EL (cell line): ENCODE data around the gene RPL10.

Source experiments
- DNase-seq: peaks from one replicate; pipeline ENCODE4 v3.0.0-alpha.2; 2016

RPL10 gene

GRCh38 chrX:154362085-154362742 lies 36.0 kb upstream of the RPL10 start:
- DNase-seq, result no peak

GRCh38 chrX:154363706-154364439 lies 34.3 kb upstream of the RPL10 start:
- DNase-seq, result no peak

DNA sequence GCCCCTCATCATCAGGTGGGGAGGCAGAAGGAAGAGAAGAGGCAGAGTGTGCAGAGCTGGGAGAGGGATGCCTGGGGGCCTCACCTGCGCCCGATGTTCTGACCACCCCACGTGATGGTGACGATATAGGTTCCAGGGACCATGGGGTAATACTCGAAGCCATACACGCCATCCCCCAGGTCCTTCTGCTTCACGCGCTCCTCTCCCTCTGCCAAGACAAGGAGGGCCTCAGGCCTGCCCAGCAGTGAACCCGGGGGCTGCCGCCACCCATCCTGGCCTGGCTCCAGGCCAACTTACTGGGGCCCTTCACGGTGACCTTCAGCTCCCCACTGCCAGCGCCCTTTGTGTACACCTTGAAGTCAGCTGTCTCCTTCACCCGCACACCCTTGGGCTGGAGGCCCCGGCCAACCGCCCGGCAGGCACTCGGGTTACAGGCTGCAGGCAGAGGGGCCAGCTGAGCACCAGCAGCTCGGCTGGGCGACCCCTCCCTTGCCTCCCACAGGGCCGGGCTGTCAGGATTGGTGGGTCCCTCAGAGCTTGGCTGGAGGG lies 33.1 kb upstream of the RPL10 start:
- no peak for DNase-seq

DNA sequence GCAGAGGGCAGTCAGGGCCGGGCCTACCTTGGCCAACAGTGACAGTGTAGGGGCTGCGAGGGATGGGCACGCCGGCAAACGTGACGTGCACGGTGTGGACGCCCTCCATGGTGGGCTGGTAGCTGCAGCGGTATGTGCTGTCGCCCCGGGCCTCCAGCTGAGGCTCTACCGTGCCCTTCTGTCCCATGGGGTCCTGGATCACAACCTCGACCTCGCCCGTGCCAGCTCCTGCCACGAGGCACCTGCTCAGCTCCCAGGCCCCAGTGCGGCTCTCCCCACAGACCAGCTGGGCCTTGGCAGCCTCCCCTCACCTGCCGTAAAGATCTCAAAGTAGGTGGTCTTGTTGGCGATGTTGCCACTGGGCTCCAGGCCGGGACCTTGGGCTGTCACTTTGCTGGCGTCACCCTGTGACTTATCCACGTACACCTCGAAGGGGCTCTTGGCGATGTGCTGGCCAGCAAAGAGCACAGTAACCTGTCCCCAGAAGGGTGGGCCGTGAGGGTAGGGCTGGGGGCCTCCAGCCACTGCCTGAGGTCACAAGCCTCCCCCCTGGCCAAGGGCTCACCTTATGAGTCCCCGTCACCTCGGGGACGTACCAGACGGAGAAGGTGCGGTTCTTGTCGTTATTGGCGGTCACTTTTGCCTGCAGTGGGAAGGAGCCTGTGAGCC lies 32.0 kb upstream of the RPL10 start:
- DNase-seq, result no peak

- no peak for DNase-seq
Measured at GRCh38 chrX:154366666-154367055, 31.5 kb upstream of the RPL10 start.

DNA sequence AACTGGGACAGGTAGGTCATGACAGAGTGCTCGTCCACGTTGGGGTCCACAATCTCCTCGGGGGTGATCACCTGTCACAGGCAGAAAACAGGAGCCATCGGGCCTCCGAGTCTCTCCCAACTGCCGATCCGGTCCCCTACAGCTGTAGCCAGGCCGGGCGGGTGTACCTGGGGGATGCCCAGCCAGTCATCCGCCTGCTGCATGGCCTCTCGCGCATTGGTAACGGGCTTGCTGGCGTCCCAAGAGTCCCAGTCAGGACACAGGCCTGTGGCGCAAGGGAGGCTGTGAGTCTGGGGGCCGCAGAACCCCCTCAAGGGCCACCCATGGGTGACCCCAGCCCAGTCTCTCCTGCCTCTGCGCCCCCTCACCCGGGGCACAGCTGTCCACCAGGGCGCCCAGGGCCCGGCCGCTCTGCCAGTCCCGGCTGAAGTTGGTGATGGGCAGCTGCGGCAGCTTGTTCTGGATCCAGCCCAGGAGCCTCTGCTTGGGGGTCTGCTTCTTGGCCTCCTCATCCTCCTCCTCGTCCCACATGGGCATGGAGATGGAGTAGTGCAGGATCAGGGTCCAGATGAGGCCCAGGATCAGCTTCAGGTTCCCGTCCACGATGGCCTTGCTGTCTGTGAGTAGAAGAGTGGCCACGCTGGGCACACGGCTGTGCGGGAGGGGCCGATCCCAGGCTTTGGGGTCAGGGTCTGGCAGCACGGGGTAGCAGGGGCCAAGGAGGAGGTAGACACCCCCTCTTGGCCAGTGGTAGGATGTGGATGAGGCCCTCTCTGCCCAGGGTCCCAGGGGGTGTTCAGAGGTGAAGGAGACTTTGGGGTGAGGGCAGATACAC lies 30.5 kb upstream of the RPL10 start:
- no peak for DNase-seq

DNA sequence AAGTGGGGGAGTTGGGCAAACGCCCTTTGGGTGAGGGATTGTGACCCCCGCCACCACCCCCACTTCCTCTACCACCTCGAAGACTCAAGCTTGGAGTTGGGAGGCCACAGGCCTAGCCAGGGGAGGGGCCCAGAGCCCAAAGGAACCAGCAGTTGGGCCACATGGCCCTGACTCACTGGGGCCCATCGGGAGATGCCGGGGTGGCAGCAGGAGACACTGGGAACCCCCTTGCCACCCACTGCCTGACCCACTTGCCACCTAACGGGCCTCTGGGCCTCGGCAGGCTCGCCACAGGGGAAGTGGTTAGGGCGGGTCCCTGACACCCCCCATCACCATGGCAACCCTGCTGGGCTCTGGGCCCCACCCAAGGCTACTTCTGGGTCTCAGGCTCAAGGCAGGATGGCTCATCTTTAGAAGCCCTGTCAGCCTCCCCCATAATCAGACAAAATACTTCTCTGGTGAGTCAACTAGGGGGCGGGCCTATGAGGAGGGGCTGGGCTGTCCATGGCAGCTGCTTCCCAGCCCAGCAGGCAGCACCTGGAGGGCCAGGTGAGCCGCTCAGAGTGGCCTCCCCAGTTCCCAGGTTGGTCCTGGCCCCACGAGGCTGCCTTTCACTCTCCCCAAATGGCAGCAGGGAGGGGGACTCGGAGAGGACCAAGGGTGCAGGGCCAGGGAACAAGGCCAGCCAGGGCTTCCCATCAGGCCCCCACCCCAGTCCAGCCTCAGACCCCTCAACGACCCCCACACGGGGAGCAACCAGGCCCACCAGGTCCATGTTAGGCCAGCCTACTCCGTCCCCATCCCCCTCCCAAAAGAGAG lies 29.3 kb upstream of the RPL10 start:
- DNase-seq, result peak; percentile 94

GRCh38 chrX:154369449-154370299 lies 28.5 kb upstream of the RPL10 start:
- DNase-seq, result peak; percentile 94

- no peak for DNase-seq
Measured at GRCh38 chrX:154370300-154371016, 27.7 kb upstream of the RPL10 start.

GRCh38 chrX:154371017-154371788 lies 27.0 kb upstream of the RPL10 start:
- DNase-seq, result peak; percentile 92

GRCh38 chrX:154371789-154372300 lies 26.3 kb upstream of the RPL10 start:
- DNase-seq, result no peak

GRCh38 chrX:154372612-154373022 lies 25.6 kb upstream of the RPL10 start:
- DNase-seq, result peak; percentile 68

DNA sequence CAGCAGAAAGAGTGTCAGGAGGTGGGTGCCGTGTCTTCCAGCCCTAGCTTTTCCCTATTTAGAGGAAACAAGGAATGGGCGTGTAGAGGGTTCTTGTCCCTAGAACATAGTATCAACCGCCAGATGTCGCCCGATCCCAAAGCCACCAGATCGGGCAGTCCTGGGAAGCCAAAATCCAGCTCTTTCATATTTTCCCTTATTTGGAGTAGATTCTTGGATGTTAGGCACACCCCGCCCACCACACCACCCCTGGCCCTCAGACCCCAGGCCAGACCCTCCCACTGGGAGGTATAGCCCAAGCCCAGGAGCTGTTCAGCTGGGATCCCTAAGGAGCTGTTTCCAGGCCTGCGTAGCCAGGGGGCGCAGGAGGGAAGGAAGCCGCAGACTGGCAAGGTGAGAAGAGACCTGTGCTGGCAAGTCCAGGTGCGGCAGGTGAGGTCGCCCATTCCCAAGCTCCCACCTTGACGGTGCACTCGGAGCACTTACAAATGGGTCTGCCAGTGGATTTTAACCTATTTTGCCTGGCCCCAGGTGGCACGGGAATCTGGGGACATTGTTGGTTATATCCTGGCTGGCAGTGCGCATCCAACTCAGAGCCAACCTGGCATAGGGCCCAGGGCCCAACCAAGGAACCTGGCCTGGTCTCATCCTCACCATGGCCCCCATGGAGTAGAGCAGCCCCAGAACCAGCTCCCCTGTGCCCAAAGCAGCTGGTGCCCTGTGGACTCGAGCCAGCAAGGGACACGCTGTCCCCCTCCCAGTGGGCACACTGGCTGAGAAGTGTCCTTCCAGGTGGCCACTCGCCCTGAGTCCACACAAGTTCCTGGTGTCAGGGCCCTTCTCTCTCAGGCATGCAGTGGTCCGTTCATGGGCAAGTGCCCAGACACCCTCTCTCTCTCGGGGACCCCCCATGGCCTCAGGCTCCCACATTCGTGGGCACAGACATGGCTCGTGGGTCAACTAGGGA lies 24.6 kb upstream of the RPL10 start:
- DNase-seq, result peak; percentile 87

- DNase-seq, result peak; percentile 51
Measured at GRCh38 chrX:154374313-154375155, 23.6 kb upstream of the RPL10 start, which contains the start of gene FLNA. FLNA (minus strand) TSS chrX:154374634; CDS start chrX:154371245, 3,389 bp downstream.

DNA sequence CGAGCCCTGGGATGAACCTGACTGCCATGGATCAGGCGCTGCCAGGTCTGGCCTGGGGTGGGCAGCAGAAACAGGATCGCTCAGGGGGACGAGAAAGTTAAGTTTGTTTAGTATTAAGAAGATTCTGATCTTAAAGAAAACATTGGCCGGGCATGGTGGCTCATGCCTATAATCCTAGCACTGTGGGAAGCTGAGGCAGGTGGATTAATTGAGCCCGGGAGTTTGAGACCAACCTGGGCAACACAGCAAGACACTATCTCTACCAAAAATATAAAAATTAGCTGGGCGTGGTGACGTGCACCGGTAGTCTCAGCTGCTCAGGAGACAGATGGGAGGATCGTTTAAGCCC lies 23.0 kb upstream of the RPL10 start:
- DNase-seq, result no peak

DNA sequence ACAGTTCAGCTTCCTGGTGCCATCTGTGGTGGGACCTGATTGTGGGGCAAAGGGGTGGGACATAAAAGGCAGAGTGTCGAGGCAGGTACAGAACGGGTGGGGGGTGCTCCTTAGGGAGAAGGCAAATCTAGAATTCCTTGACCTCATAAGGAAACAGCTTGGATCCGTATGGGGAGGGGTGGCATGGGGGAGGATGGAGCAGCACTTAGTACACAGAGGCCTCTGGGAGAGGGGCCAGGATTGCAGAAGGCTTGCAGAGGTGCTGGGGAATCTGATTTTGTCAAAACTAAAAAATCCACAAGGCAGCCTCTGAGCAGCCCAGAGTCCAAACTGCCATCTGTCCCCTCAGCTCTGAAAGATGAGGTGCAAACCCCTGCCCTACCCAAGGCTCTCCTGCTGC lies 21.4 kb upstream of the RPL10 start:
- DNase-seq, result no peak
